Brain pericyte (primary cell): ENCODE data around the gene GARIN5A.
"Not testable (repeated sequence)": the region's sequence is repeated elsewhere in the genome, so short reads cannot be mapped to it uniquely, and the experiment has no call there.

Experiments used
- DNase-seq: peaks from one replicate; pipeline ENCODE4 v3.0.0-alpha.2; 2012; ENCODE audit warnings: low read depth, low spot score

GARIN5A gene

GRCh38 chr19:50465000-50465399 is 11.6 kb downstream of the GARIN5A start:
- no peak for DNase-seq

- DNase-seq, result no peak
Measured at GRCh38 chr19:50464348-50464747, 12.3 kb downstream of the GARIN5A start.

- no peak for DNase-seq
Measured at GRCh38 chr19:50462970-50463369, 13.7 kb downstream of the GARIN5A start.

- DNase-seq, result peak; percentile 36
Measured at GRCh38 chr19:50461066-50461875, 15.4 kb downstream of the GARIN5A start.

- DNase-seq, result no peak
Measured at GRCh38 chr19:50460161-50460765, 16.4 kb downstream of the GARIN5A start.

- DNase-seq, result no peak
Measured at GRCh38 chr19:50459638-50460037, 17.0 kb downstream of the GARIN5A start.

GRCh38 chr19:50459067-50459456 is 17.6 kb downstream of the GARIN5A start:
- DNase-seq, result no peak

GRCh38 chr19:50458396-50459066 is 18.1 kb downstream of the GARIN5A start:
- DNase-seq, result no peak

GRCh38 chr19:50457300-50457699 is 19.3 kb downstream of the GARIN5A start:
- no peak for DNase-seq

GRCh38 chr19:50455992-50456391 is 20.7 kb downstream of the GARIN5A start:
- DNase-seq, result no peak

GRCh38 chr19:50453243-50453642 is 23.4 kb downstream of the GARIN5A start:
- no peak for DNase-seq

- no peak for DNase-seq
Measured at GRCh38 chr19:50451223-50451534, 25.5 kb downstream of the GARIN5A start.

- DNase-seq, result no peak
Measured at GRCh38 chr19:50450369-50451222, 26.1 kb downstream of the GARIN5A start.

- DNase-seq, result no peak
Measured at GRCh38 chr19:50449236-50449899, 27.3 kb downstream of the GARIN5A start.

GRCh38 chr19:50447750-50448149 is 28.9 kb downstream of the GARIN5A start:
- DNase-seq, result no peak

- DNase-seq, result no peak
Measured at GRCh38 chr19:50447053-50447452, 29.6 kb downstream of the GARIN5A start.

GRCh38 chr19:50444059-50444458 is 32.6 kb downstream of the GARIN5A start:
- no peak for DNase-seq

- not testable (repeated sequence) for DNase-seq
Measured at GRCh38 chr19:50439130-50439529, 37.5 kb downstream of the GARIN5A start.

GRCh38 chr19:50437862-50438449 is 38.7 kb downstream of the GARIN5A start:
- DNase-seq, result no peak

GRCh38 chr19:50435627-50436026 is 41.0 kb downstream of the GARIN5A start:
- DNase-seq, result no peak

GRCh38 chr19:50435221-50435620 is 41.4 kb downstream of the GARIN5A start:
- no peak for DNase-seq
